ENCODE measurements around the gene GATA5. TPM values are rescaled to one million over a fixed set of nuclear protein-coding genes. Genes with fewer than 3 reads are reported as not detected.

Gene GATA5
- total RNA-seq, 1 experiment from 2014 or later: not detected

GRCh38 chr20:62444286-62444685 lies 31.5 kb downstream of the GATA5 start:
- Histone ChIP-seq H3K9me3 (ENCODE audit: control insufficient read depth in 1 of 2, insufficient read depth in 1 of 2, low read depth in 1 of 2, low read length in 2 of 2) (no peaks in the 10 kb centered on the region), H3K4me3 (replicated peaks in 1 of 2; ENCODE audit: low read depth in 1 of 2, low read length in 2 of 2) (no peak overlapping the region), H3K9me2 (ENCODE audit: insufficient read depth) (no peaks in the 10 kb centered on the region), H3K36me3 (ENCODE audit: control insufficient read depth in 1 of 2, insufficient read depth in 2 of 2, low read length in 2 of 2) (no peaks in the 10 kb centered on the region), H3K4me2 (ENCODE audit: low read length) (no peak overlapping the region), H2AFZ (ENCODE audit: low read depth, low read length, poor library complexity, severe bottlenecking) (no peak overlapping the region), H3K79me2 (ENCODE audit: insufficient read depth, low read length) (no peaks in the 10 kb centered on the region), H3K27ac (ENCODE audit: low read depth, low read length) (no peak overlapping the region), H3K9ac (ENCODE audit: low read length) (no peak overlapping the region), H3K4me1 (ENCODE audit: control insufficient read depth in 1 of 2, insufficient read depth in 2 of 2, low read length in 2 of 2) (no peaks in the 10 kb centered on the region), H4K20me1 (ENCODE audit: insufficient read depth) (no peaks in the 10 kb centered on the region), H3K27me3 (ENCODE audit: insufficient read depth, low read length) (no peaks in the 10 kb centered on the region)
- BruUV-seq (replicated peaks): no TSS peak
- intact Hi-C loops (cut with micrococcal nuclease): no loop called here
- DNase-seq (ENCODE audit: low read depth, low spot score) (no peak), ATAC-seq (no peak)
- TF ChIP-seq SP1 (IDR thresholded peaks at IDR 0.05; ENCODE audit: low read depth) (no peak), MAX (IDR thresholded peaks at IDR 0.05) (no peak), EGR1 (IDR thresholded peaks at IDR 0.05; ENCODE audit: low read depth) (no peak), SRF (IDR thresholded peaks at IDR 0.05; ENCODE audit: low read depth) (no peak), RAD21 (IDR thresholded peaks at IDR 0.05; ENCODE audit: low read depth) (no peak)
- POLR2A ChIA-PET: no interaction called here
- CTCF ChIA-PET: no interaction called here
- RAD21 ChIA-PET (ENCODE audit: low non-redundant PET in 1 of 2, low total read pairs in 2 of 2, uncharacterized antibody in 2 of 2, unreplicated experiment in 2 of 2): no interaction called here

- H3K27ac ChIP-seq (ENCODE audit: low read depth, low read length): no peak overlapping the region
- no peaks in the 10 kb centered on the region for H3K36me3 ChIP-seq (ENCODE audit: control insufficient read depth in 1 of 2, insufficient read depth in 2 of 2, low read length in 2 of 2)
- no peaks in the 10 kb centered on the region for H3K9me2 ChIP-seq (ENCODE audit: insufficient read depth)
- BruUV-seq (replicated peaks): no TSS peak
- no peak overlapping the region for H3K4me2 ChIP-seq (ENCODE audit: low read length)
- RAD21 ChIA-PET (ENCODE audit: low non-redundant PET in 1 of 2, low total read pairs in 2 of 2, uncharacterized antibody in 2 of 2, unreplicated experiment in 2 of 2): no interaction called here
- no peak for DNase-seq (ENCODE audit: low read depth, low spot score)
- H3K27me3 ChIP-seq (ENCODE audit: insufficient read depth, low read length): no peaks in the 10 kb centered on the region
- no peak for ATAC-seq
- no peaks in the 10 kb centered on the region for H4K20me1 ChIP-seq (ENCODE audit: insufficient read depth)
- H3K4me3 ChIP-seq (replicated peaks in 1 of 2; ENCODE audit: low read depth in 1 of 2, low read length in 2 of 2): no peak overlapping the region
- H3K4me1 ChIP-seq (ENCODE audit: control insufficient read depth in 1 of 2, insufficient read depth in 2 of 2, low read length in 2 of 2): no peaks in the 10 kb centered on the region
- intact Hi-C loops (cut with micrococcal nuclease): no loop called here
- POLR2A ChIA-PET: no interaction called here
- H3K9ac ChIP-seq (ENCODE audit: low read length): no peak overlapping the region
- H2AFZ ChIP-seq (ENCODE audit: low read depth, low read length, poor library complexity, severe bottlenecking): no peak overlapping the region
- CTCF ChIA-PET: no interaction called here
- H3K79me2 ChIP-seq (ENCODE audit: insufficient read depth, low read length): no peaks in the 10 kb centered on the region
- no peaks in the 10 kb centered on the region for H3K9me3 ChIP-seq (ENCODE audit: control insufficient read depth in 1 of 2, insufficient read depth in 1 of 2, low read depth in 1 of 2, low read length in 2 of 2)
- TF ChIP-seq REST (IDR thresholded peaks at IDR 0.05; ENCODE audit: low read depth) (no peak), JUND (IDR thresholded peaks at IDR 0.05) (no peak), EZH2phosphoT487 (IDR thresholded peaks at IDR 0.05; ENCODE audit: borderline replicate concordance) (no peak), ZNF274 (IDR thresholded peaks at IDR 0.05; ENCODE audit: low read depth, low read length) (no peak), ZBTB33 (IDR thresholded peaks at IDR 0.05; ENCODE audit: extremely low read depth, insufficient replicate concordance, low read length) (no peak), CTCF (IDR thresholded peaks at IDR 0.05 in 2 of 3, conservative IDR thresholded peaks at IDR 0.05 in 1 of 3; ENCODE audit: borderline replicate concordance in 1 of 3, insufficient read depth in 1 of 3, low read depth in 2 of 3, low read length in 2 of 3) (no peak), POLR2A (IDR thresholded peaks at IDR 0.05; ENCODE audit: borderline replicate concordance, extremely low read depth, insufficient read depth, insufficient read length) (no peak), ZFX (IDR thresholded peaks at IDR 0.05) (no peak), TCF7L2 (IDR thresholded peaks at IDR 0.05; ENCODE audit: borderline replicate concordance, extremely low read depth, insufficient read depth, insufficient read length) (no peak)
These were observed 33.7 kb downstream of the GATA5 start for GRCh38 chr20:62441987-62442539.
